ENCODE results near the gene OTOG.

OTOG gene

GRCh38 chr11:17633987-17634775 lies 87.1 kb downstream of the OTOG start:
- no peak for DNase-seq (ENCODE audit: low spot score)

GRCh38 chr11:17634776-17635550 lies 87.9 kb downstream of the OTOG start:
- no peak for DNase-seq (ENCODE audit: low spot score)

DNA sequence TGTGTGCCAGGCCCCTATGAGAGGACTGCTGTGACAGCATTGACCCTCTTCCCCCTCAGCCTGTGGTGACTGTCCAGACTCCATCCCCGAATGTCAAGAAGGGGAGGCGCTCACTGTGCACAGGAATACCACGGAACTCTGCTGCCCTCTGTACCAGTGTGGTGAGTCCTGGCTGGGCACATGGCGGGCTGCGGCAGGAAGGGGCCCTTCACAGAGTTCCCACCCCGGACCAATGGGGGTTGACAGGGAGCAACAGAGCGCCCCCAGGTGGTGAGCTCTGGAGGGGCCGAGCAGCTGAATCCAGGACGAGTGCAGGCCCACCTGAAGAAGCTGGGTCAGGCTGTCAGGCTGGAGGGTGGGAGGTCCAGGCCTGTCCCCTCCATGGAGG lies 88.5 kb downstream of the OTOG start:
- no peak for DNase-seq (ENCODE audit: low spot score)

DNA sequence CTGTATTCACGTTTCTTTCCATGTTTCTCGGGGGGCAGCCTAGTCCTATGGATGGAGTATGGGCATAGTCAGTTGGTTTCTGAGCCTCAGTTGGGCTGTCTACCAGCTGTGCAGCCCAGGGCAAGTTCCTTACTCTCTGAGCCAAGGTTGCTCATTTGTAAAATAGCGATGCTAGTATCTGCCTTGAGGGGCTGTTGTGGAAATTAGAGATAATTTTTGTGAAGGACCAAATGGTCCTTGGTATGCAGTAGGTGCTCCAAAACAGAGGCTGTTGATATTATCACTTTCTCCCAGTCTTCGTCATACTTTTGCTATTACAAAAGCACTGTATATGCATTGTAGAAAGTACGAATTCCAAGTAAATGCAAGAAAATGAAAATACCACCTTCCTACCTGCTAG lies 89.7 kb downstream of the OTOG start:
- DNase-seq (ENCODE audit: low spot score) = no peak

GRCh38 chr11:17637901-17638300 lies 90.8 kb downstream of the OTOG start:
- DNase-seq (ENCODE audit: low spot score) = no peak

DNA sequence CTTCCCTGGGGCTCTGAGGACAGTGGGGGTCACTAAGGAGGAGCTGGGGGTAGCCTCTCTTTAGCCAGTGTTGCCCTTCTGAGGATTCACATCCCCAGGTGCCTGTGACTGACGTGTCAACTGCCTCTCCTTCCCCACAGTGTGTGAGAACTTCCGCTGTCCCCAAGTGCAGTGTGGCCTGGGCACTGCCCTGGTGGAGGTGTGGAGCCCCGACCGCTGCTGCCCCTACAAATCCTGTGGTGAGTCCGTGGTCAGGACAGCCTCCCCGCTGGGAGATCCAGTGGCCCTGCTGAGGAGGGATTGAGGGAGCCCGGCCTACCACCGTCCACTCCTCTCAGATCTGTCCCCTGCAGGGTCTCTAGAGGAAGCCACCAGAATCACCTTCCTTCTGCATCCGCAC lies 91.3 kb downstream of the OTOG start:
- no peak for DNase-seq (ENCODE audit: low spot score)

DNA sequence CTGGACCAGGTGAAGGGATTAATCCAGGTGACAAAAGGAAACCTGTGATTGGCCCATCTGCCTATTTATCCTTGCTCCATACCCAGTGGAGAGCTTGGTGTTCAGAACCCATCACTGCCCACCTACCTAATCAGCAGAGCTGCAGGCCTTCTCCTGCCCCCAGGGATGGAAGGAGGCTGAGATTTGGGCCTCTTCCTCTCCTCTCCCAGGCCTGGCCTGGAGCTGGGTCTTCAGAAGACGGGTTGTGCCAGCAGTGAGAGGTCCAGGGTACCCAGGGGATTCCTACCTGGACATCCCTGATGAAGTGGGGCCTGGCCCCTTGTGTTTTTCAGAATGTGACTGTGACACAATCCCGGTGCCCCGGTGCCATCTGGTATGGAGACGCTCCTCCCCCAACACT lies 92.0 kb downstream of the OTOG start:
- DNase-seq (ENCODE audit: low spot score) = no peak

- DNase-seq (ENCODE audit: low spot score) = no peak
These were observed 92.7 kb downstream of the OTOG start for GRCh38 chr11:17639781-17640180.

DNA sequence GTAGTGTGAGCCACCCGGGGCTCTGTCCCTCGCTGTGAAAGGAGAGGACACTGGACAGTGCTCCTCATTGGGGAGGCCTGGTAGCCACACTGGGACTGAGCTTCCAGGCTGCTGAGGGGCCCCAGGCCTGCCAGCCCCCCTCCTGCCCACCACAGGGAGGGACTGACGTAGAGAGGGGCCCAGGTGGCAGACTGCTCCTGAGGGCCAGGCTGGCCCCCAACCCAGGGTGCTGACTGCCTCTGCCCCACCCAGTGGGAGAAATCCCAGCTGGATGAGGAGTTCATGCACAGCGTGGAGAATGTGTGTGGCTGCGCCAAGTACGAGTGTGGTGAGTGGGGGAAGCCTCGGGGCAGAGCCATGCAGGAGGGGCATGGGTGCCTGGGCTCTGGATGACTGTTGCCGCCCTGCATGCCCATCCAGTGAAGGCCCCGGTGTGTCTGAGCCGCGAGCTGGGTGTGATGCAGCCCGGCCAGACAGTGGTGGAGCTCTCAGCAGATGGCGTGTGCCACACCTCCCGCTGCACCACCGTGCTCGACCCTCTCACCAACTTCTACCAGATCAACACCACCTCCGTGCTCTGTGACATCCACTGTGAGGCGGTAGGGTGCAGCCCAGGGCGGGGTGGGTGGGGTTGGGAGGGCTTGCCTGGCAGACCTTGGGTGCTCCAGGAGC lies 93.6 kb downstream of the OTOG start:
- DNase-seq (ENCODE audit: low spot score) = no peak

DNA sequence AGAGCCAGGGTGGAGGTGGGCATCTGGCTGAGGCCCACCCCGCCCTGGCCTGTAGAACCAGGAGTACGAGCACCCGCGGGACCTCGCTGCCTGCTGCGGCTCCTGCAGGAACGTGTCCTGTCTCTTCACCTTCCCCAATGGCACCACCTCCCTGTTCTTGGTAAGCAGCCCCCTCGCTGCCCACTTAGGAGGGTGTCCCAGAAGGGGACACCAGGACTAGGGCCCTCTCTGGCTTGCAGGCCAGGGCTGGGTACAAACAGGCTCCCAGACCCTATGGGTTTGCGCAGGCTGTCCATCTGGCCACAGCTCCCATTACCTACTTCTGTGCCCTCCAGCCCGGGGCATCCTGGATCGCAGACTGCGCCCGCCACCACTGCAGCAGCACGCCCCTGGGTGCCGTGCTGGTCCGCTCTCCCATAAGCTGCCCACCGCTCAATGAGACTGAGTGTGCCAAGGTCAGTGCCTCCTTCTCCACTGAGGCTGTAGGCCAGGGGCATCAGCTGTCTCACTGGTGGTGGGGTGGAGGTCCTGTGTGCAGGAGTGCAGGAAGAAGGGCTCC lies 94.8 kb downstream of the OTOG start:
- no peak for DNase-seq (ENCODE audit: low spot score)

- DNase-seq (ENCODE audit: low spot score) = no peak
These were observed 95.3 kb downstream of the OTOG start for GRCh38 chr11:17642370-17642769.

DNA sequence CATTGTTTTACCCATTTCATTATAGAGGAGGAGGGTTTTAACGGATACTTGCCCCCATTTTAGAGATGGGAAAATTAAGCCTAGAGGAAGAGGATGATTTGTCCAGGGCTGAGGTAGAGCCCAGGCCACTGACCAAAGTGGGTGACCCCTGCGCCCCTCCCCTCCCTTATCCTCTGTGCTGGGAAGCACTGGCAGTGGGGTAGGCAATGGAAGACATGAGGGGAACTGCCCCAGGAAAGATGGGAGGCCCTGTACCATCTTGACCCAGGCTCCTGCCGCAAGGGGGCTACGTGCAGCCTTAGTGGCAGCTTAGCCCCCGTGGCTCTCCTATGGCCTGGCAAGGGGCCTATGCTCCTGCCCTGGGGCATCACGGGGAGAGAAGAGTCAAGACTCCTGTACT lies 95.9 kb downstream of the OTOG start:
- DNase-seq (ENCODE audit: low spot score) = no peak

- DNase-seq (ENCODE audit: low spot score) = no peak
These were observed 96.7 kb downstream of the OTOG start for GRCh38 chr11:17643506-17644405.

DNA sequence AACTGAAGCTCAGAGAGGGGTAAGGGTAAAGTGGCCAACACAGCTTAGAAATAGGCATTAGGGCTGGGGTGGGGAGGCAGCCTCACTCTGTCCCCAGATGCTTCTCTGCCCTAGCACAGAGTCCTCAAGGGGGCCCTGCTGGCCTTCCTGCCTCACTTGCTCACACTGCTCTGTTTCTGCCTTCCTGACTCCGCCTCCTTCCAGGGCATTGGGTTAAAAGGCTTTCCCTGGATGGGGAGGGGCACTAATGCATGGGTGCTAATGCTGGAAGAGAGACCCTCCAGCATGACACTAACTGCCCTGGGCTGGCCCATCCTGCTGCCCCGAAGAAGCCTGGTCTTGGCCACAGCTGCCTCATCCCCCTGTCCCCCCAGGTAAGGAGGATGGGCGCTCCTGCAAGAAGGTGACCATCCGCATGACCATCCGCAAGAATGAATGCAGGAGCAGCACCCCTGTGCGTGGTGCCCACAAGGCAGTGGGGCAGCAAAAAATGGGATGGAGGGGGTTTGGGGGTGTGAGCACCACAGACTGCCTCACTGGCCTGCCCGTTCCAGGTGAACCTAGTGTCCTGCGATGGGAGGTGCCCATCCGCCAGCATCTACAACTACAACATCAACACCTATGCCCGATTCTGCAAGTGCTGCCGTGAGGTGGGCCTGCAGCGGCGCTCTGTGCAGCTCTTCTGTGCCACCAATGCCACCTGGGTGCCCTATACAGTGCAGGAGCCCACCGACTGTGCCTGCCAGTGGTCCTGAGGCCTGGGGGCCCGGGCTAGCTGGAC lies 98.3 kb downstream of the OTOG start:
- no peak for DNase-seq (ENCODE audit: low spot score)

GRCh38 chr11:17646451-17647145 lies 99.5 kb downstream of the OTOG start:
- no peak for DNase-seq (ENCODE audit: low spot score)

- DNase-seq (ENCODE audit: low spot score) = no peak
These were observed 101.5 kb downstream of the OTOG start for GRCh38 chr11:17648528-17648927.

GRCh38 chr11:17649261-17649660 lies 102.2 kb downstream of the OTOG start:
- no peak for DNase-seq (ENCODE audit: low spot score)

DNA sequence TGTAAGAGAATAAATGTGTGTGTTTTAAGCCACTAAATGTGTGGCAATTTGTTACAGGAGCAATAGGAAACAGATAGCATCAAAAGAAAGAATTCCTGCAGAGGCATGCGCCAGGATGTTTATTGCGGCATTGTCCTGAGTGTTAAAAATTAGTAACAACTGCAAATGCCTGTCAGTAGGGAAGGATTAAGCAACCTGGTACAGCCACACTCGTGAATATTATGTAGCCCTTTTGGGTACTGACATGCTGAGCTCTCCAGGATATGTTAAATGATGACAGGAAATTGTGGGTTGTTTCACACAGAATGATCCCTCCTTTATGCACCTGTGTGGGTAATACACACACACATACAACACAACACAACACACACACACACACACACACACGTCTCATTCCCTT lies 102.6 kb downstream of the OTOG start:
- no peak for DNase-seq (ENCODE audit: low spot score)

GRCh38 chr11:17650127-17650911 lies 103.3 kb downstream of the OTOG start:
- DNase-seq (ENCODE audit: low spot score) = no peak

All from SW480 (cell line).